Fibroblast of villous mesenchyme (primary cell): ENCODE results near the gene PRM2. TPM values are rescaled to one million over a fixed set of nuclear protein-coding genes. Genes with fewer than 3 reads are reported as not detected.

Experiments
- DNase-seq: peaks from one replicate; pipeline ENCODE4 v3.0.0-alpha.2; 2010; ENCODE audit warnings: low read depth
- H3K4me3 ChIP-seq: 2 replicates; pipeline ENCODE4 v1.5.1; 2011; ENCODE audit warnings: low read depth, mild to moderate bottlenecking, low read length
- small RNA-seq: library from RNA; depleted of rRNA; stranded (forward); fragments of <200 nt; gene quantifications from one replicate; pipeline ENCODE3, GENCODE V24; 2012
- total RNA-seq: library from RNA; depleted of rRNA; stranded (reverse); fragments of >200 nt; gene quantifications from 2 replicates; pipeline ENCODE4 v1.2.3, GENCODE V29; 2012
- TF ChIP-seq, protein P1 (sequence below): IDR thresholded peaks from 2 replicates; pipeline ENCODE4 v1.5.1; 2012; ENCODE audit warnings: low read depth, mild to moderate bottlenecking, low read length; ENCODE audit not compliant: insufficient read depth

The PRM2 gene
- total RNA-seq, 1 donor: not detected

GRCh38 chr16:11229906-11230305, 46.4 kb downstream of the PRM2 start:
- no peak overlapping the region for H3K4me3 ChIP-seq
- no peak for DNase-seq
- TF ChIP-seq, protein P1, sequence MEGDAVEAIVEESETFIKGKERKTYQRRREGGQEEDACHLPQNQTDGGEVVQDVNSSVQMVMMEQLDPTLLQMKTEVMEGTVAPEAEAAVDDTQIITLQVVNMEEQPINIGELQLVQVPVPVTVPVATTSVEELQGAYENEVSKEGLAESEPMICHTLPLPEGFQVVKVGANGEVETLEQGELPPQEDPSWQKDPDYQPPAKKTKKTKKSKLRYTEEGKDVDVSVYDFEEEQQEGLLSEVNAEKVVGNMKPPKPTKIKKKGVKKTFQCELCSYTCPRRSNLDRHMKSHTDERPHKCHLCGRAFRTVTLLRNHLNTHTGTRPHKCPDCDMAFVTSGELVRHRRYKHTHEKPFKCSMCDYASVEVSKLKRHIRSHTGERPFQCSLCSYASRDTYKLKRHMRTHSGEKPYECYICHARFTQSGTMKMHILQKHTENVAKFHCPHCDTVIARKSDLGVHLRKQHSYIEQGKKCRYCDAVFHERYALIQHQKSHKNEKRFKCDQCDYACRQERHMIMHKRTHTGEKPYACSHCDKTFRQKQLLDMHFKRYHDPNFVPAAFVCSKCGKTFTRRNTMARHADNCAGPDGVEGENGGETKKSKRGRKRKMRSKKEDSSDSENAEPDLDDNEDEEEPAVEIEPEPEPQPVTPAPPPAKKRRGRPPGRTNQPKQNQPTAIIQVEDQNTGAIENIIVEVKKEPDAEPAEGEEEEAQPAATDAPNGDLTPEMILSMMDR: no peak

DNA sequence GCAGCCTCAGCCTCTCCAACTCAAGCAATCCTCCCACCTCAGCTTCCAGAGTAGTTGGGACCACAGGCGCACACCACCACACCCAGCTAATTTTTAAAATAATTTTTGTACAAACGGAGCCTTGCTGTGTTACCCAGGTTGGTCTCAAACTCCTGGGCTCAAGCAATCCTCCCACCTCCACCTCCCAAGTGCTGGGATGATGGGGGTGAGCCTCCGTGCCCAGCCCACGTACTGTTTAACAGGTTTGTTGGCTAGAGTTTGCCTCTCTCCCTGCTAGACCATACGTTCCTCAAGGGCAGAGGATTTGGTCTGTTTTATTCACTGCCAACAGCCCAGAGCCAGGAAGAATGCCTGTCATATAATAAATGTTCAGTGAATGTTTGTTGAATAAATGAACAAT, 46.8 kb downstream of the PRM2 start:
- TF ChIP-seq, protein P1: no peak
- DNase-seq: no peak
- H3K4me3 ChIP-seq: no peak overlapping the region

- H3K4me3 ChIP-seq: no peak overlapping the region
- no peak for DNase-seq
- TF ChIP-seq, protein P1: no peak
These were observed 50.4 kb downstream of the PRM2 start for GRCh38 chr16:11225677-11226549.

Small RNAs within 50 kb of the gene (small RNA-seq; reads per million reads assigned to genes)
- gene MIR548H2: not detected
- not detected for gene RF00019
- gene RF00554: not detected

Other genes with a start within 250 kb of the PRM2 start
- gene SOCS1, start 20.3 kb downstream of the PRM2 start, total RNA-seq: 18.4 and 29.4 TPM in 2 replicates
- gene TNP2, start 7.2 kb downstream of the PRM2 start, total RNA-seq: not detected in 2 replicates
- gene PRM3, start 2.9 kb downstream of the PRM2 start, total RNA-seq: not detected in 2 replicates
- gene PRM1, start 4.8 kb upstream of the PRM2 start, total RNA-seq: not detected in 2 replicates
- 5.5 and 5.6 TPM in 2 replicates for gene RMI2, start 69.0 kb upstream of the PRM2 start, total RNA-seq